ENCODE measurements around the gene BAIAP2L2.
"Not testable (repeated sequence)": the region's sequence is repeated elsewhere in the genome, so short reads cannot be mapped to it uniquely, and the experiment has no call there.

Gene BAIAP2L2

GRCh38 chr22:38080474-38080849, 30.0 kb downstream of the BAIAP2L2 start:
- DNase-seq: no peak

GRCh38 chr22:38079804-38080203, 30.7 kb downstream of the BAIAP2L2 start:
- DNase-seq: no peak

- not testable (repeated sequence) for DNase-seq
Measured at GRCh38 chr22:38079208-38079607, 31.3 kb downstream of the BAIAP2L2 start.

GRCh38 chr22:38078046-38078840, 32.2 kb downstream of the BAIAP2L2 start:
- no peak for DNase-seq

GRCh38 chr22:38077595-38077994, 32.9 kb downstream of the BAIAP2L2 start:
- DNase-seq: no peak

GRCh38 chr22:38077096-38077495, 33.4 kb downstream of the BAIAP2L2 start:
- DNase-seq: no peak

GRCh38 chr22:38075961-38076360, 34.5 kb downstream of the BAIAP2L2 start:
- DNase-seq: no peak

- no peak for DNase-seq
Measured at GRCh38 chr22:38075105-38075825, 35.2 kb downstream of the BAIAP2L2 start.

GRCh38 chr22:38074181-38075104, 36.0 kb downstream of the BAIAP2L2 start:
- no peak for DNase-seq

- no peak for DNase-seq
Measured at GRCh38 chr22:38073150-38074130, 37.0 kb downstream of the BAIAP2L2 start.

GRCh38 chr22:38072322-38073149, 37.9 kb downstream of the BAIAP2L2 start:
- DNase-seq: no peak

GRCh38 chr22:38071421-38072321, 38.8 kb downstream of the BAIAP2L2 start:
- DNase-seq: no peak

- no peak for DNase-seq
Measured at GRCh38 chr22:38070250-38070921, 40.1 kb downstream of the BAIAP2L2 start.

GRCh38 chr22:38069372-38070249, 40.9 kb downstream of the BAIAP2L2 start:
- DNase-seq: peak; percentile 97

- DNase-seq: no peak
Measured at GRCh38 chr22:38068641-38069371, 41.7 kb downstream of the BAIAP2L2 start.

- no peak for DNase-seq
Measured at GRCh38 chr22:38067761-38068360, 42.6 kb downstream of the BAIAP2L2 start.

- DNase-seq: no peak
Measured at GRCh38 chr22:38067028-38067415, 43.5 kb downstream of the BAIAP2L2 start.
